Motor neuron (in vitro differentiated cells): Measurements from ENCODE around the gene GRID2. TPM values are rescaled to one million over a fixed set of nuclear protein-coding genes. Genes with fewer than 3 reads are reported as not detected.
A peak's percentile ranks its signal among the peaks of the same experiment; 100 is the strongest.

Experiments used
- ATAC-seq, 8 experiments: fragments of 200-7000 bp; cut with Tn5 transposase; replicated peaks in 6 of 8; 2 replicates each; pipeline ENCODE4 v1.8.0; 2021; ENCODE audit warnings: mild to moderate bottlenecking in 8 of 8, moderate library complexity in 8 of 8
- H3K27ac ChIP-seq, 2 donors: fragments of 250-450 bp; sonication (Bioruptor Pico); 2 replicates each; pipeline ENCODE4 v1.9.0; 2021; ENCODE audit warnings: antibody characterized with exemption in 2 of 2, mild to moderate bottlenecking in 2 of 2, moderate library complexity in 1 of 2
- H3K4me1 ChIP-seq, 2 donors: fragments of 250-450 bp; sonication (Bioruptor Pico); replicated peaks in 1 of 2; 2 replicates each; pipeline ENCODE4 v1.6.1; 2021; ENCODE audit warnings: antibody characterized with exemption in 2 of 2, mild to moderate bottlenecking in 2 of 2, moderate library complexity in 1 of 2
- H3K4me3 ChIP-seq, 5 donors: fragments of 250-450 bp; sonication (Bioruptor Pico); 2 replicates each; pipeline ENCODE4 v1.9.0; 2021; ENCODE audit warnings: antibody characterized with exemption in 5 of 5, mild to moderate bottlenecking in 5 of 5, moderate library complexity in 4 of 5
- WGBS, 10 experiments: fragments of 450-650 bp; shearing (Covaris generic); methylation state at CpG; one replicate each; pipeline ENCODE4 v1.0.0; 2022; 5-methylcytosine and 5-hydroxymethylcytosine counted together
- in situ Hi-C, 9 experiments: fragments of 400-800 bp; cut with MboI; loops; one replicate each; pipeline ENCODE4 v1.15.0; 2021; ENCODE audit warnings: low sequenced_read_pairs in 9 of 9, low pct_unique_long_range_greater_than_20kb in 2 of 9; ENCODE audit not compliant: unreplicated experiment in 9 of 9
- total RNA-seq, 8 experiments: library from RNA; unstranded; fragments of 300-600 nt; gene quantifications; 2 replicates each; pipeline versions ENCODE4 v1.2.3 to v1.2.4, GENCODE V29; 2022

The GRID2 gene
- total RNA-seq, 8 experiments from 2014 or later, result 0.15 to 11.7 (median 3.8) TPM

- in situ Hi-C loops, result no loop called here
- H3K27ac ChIP-seq, result no peak overlapping the region
- no peak for ATAC-seq
- peaks cover 0 to 5% of the 10 kb centered on the region in 2 donors for H3K4me1 ChIP-seq
- no peak overlapping the region for H3K4me3 ChIP-seq
- 0 to 100% (median 67%) methylated on average over 1 to 2 of the region's 2 CpGs; no CpG with 5 or more reads in 1 of the 10 experiments for WGBS, 10 experiments
Measured at GRCh38 chr4:92988301-92988700, 684.5 kb downstream of the GRID2 start.

DNA sequence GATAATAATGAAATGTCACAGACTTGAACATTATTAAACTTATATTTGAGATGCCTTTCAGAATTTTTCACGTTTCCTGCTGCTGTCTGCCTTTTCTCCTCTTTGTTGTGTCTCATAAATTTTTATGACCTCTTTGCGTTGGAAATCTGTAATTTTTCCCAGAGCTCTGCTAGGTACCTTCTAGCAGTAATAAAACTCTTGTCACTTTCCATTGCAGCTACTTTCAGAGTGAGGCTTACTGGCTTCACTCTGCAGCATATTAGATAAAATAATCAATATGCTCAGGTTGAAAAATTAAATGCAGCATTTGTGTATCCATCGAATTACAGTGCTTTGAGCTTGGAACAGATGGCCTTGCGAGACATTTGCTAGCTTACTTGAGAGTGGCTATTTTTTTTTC, 689.0 kb downstream of the GRID2 start:
- Histone ChIP-seq H3K4me1 (peaks cover 0 to 7% of the 10 kb centered on the region in 2 donors), H3K27ac (no peak overlapping the region), H3K4me3 (no peak overlapping the region)
- ATAC-seq, result peak in 2 of 8 experiments; percentile 25 to 65
- 0 to 73% (median 55%) methylated on average over 1 to 4 of the region's 4 CpGs for WGBS, 10 experiments
- in situ Hi-C loops, result no loop called here

DNA sequence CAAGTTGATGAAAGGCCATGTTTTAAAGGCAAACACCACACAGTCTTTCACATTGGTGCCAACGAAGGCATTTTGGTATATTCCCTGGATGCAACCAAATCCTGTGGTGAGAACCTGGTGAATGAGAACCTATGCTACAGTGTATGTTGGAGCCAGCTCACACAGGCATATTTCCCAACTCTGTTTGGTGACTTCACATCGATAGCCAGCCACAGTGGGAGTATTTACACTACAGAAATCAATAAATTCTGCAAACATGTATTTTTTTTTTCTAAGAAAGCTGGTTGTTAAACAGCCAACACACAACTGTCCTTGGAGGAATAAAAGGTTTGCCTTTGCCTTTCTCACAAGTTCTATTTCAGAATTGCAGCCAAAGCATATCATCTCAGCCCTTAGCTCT, 691.0 kb downstream of the GRID2 start:
- in situ Hi-C loops, result no loop called here
- H3K27ac ChIP-seq, result no peak overlapping the region
- H3K4me3 ChIP-seq, result no peak overlapping the region
- ATAC-seq, result no peak
- peaks cover 0 to 7% of the 10 kb centered on the region in 2 donors for H3K4me1 ChIP-seq
- WGBS, 10 experiments, result 0 to 100% (median 80%) methylated on average over 1 to 2 of the region's 2 CpGs; no CpG with 5 or more reads in 3 of the 10 experiments

DNA sequence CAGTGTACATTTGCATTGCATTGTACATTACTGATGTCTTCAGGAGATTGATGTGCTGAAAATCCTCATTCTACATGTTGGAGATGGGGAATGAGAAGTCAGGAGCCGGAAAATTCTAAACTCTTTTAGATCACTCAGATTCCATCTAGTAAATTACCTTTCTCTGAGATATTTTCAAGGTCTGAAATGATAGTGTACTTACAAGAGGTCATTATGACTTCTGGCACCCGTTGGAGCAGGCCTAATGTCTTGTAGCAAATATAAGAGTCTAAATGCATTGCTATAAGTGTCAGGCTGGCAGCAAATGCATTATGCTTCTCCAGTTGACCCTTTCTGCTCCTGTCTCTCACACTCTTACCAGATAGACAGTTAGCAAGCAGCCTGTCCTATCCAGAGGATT, 692.8 kb downstream of the GRID2 start:
- H3K4me3 ChIP-seq, result no peak overlapping the region
- H3K4me1 ChIP-seq, result peaks cover 0 to 7% of the 10 kb centered on the region in 2 donors
- WGBS, 10 experiments, result 0 to 100% (median 45%) methylated on average over 1 to 2 of the region's 2 CpGs; no CpG with 5 or more reads in 2 of the 10 experiments
- no peak overlapping the region for H3K27ac ChIP-seq
- in situ Hi-C loops, result no loop called here
- ATAC-seq, result no peak

- no peak for ATAC-seq
- H3K27ac ChIP-seq, result no peak overlapping the region
- H3K4me3 ChIP-seq, result no peak overlapping the region
- in situ Hi-C loops, result no loop called here
- no peaks in the 10 kb centered on the region for H3K4me1 ChIP-seq
Measured at GRCh38 chr4:93000910-93001309, 697.1 kb downstream of the GRID2 start.

GRCh38 chr4:93002240-93002639, 698.5 kb downstream of the GRID2 start:
- 22 to 100% (median 89%) methylated on average over 2 to 4 of the region's 4 CpGs; no CpG with 5 or more reads in 1 of the 10 experiments for WGBS, 10 experiments
- no peak overlapping the region for H3K27ac ChIP-seq
- no peaks in the 10 kb centered on the region for H3K4me1 ChIP-seq
- in situ Hi-C loops, result no loop called here
- H3K4me3 ChIP-seq, result no peak overlapping the region
- ATAC-seq, result no peak

DNA sequence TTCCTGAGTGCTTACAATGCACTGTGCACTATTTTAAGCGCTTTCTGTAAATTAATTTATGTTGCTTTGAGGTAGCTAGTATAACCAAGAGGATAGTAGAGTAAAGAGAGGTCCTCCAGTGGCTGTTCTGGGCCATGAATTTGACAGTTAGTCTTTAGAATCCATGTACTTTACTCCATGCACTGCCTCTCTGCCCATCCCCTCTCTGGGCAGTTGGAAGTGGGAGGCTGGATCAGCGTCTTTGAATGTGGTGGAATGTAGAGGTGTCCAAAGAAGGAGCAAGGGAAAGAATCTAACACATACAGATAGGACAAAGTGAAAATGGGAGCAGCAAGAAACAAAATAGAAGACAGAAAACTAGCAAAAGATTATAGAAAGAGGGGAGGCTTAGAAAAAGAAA, 712.6 kb downstream of the GRID2 start:
- no peaks in the 10 kb centered on the region for H3K4me1 ChIP-seq
- no peak overlapping the region for H3K4me3 ChIP-seq
- ATAC-seq, result no peak
- in situ Hi-C loops, result no loop called here
- 0 to 100% (median 84%) methylated on average over 1 to 2 of the region's 2 CpGs; no CpG with 5 or more reads in 1 of the 10 experiments for WGBS, 10 experiments
- H3K27ac ChIP-seq, result no peak overlapping the region

DNA sequence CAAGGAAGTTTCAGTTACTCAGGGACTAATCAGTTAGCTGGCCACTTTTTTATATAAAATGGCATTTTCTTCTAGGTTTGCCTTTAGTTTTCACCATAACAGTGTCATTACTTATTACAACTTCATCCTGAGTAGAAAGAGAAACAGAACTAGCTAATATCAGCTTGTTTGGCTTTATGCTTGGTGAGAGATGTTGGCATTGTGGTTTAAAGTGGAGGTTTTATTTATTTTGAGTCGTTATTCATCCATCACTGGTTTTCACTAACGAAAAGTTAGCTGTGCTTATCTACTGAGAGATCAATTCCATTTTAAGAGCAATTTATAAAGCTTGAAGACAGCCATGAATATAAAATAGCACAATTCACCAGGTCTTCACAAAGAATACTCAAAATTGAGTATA, 714.5 kb downstream of the GRID2 start:
- Histone ChIP-seq H3K4me3 (no peak overlapping the region), H3K27ac (no peak overlapping the region), H3K4me1 (no peaks in the 10 kb centered on the region)
- WGBS, 10 experiments, result 0 to 100% (median 54%) methylated on average over 1 to 2 of the region's 2 CpGs; no CpG with 5 or more reads in 1 of the 10 experiments
- ATAC-seq, result no peak
- in situ Hi-C loops, result no loop called here

DNA sequence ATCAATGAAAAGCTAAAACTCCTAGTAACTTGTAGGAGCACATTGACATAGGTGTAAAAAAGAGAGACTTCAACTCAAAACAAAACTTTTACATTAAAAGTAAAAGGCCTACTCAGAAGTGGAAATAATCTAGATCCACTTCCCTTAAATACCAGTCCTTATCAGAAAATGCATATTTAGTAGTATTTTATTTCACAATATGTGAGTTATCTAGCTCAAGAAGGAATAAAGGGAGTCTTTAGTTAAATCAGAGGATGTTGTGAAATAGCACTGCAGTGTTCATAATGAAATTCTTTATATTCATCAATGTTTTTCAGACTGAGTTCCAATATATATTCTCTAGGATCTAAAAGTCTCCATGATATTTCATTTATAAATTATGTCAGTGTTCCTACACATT, 715.0 kb downstream of the GRID2 start:
- H3K4me1 ChIP-seq, result no peaks in the 10 kb centered on the region
- in situ Hi-C loops, result no loop called here
- H3K4me3 ChIP-seq, result no peak overlapping the region
- ATAC-seq, result no peak
- no peak overlapping the region for H3K27ac ChIP-seq

DNA sequence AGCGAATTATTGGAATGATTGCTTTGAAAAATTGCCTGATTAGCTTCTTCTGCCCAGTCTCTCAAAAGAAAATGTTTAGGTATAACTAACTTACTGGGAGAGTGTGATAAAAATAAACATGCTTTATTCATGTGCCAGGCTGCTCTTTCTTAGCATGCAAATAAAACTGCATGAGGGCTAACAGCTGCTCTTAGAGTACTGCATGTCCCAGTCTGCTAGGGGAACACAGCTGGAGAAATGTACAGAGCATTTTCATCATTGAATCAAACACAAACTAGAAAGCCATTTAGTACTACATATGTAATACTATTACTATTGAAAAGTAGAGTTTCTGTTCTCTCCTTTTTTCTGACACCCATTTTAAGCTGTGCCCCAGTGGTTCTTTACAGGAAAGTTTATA, 726.0 kb downstream of the GRID2 start:
- peak in 2 of 8 experiments; percentile 25 to 64 for ATAC-seq
- Histone ChIP-seq H3K4me1 (no peaks in the 10 kb centered on the region), H3K4me3 (no peak overlapping the region), H3K27ac (no peak overlapping the region)
- 25 to 100% (median 74%) methylated on average over 1 of the region's 1 CpG; no CpG with 5 or more reads in 2 of the 10 experiments for WGBS, 10 experiments
- in situ Hi-C loops, result no loop called here

DNA sequence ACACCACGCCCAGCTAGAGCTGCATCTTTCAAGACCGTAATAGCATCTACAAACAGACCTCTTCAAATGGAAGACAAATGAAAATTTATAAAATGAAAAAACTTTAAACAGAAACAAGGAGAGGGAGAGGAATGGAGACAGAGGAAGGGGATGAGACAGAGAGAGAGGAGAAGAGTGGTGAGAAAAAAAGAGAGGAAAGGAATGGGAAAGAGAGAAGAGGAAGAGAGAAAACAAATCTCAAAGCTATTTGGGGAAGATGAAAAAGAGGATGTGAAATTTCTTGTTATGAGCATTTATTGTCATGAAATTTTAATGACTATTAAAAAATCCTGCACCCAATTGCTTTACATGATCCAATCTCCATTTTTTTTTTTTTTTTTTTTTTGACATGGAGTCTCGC, 726.9 kb downstream of the GRID2 start:
- in situ Hi-C loops, result no loop called here
- H3K4me3 ChIP-seq, result no peak overlapping the region
- no peak overlapping the region for H3K27ac ChIP-seq
- WGBS, 10 experiments, result 7 to 100% (median 87%) methylated on average over 1 to 3 of the region's 3 CpGs
- no peaks in the 10 kb centered on the region for H3K4me1 ChIP-seq
- no peak for ATAC-seq

- in situ Hi-C loops, result no loop called here
- 10 to 100% (median 83%) methylated on average over 1 to 2 of the region's 2 CpGs; no CpG with 5 or more reads in 3 of the 10 experiments for WGBS, 10 experiments
- Histone ChIP-seq H3K4me1 (no peaks in the 10 kb centered on the region), H3K27ac (no peak overlapping the region), H3K4me3 (no peak overlapping the region)
- ATAC-seq, result no peak
Measured at GRCh38 chr4:93031431-93032098, 727.8 kb downstream of the GRID2 start.

DNA sequence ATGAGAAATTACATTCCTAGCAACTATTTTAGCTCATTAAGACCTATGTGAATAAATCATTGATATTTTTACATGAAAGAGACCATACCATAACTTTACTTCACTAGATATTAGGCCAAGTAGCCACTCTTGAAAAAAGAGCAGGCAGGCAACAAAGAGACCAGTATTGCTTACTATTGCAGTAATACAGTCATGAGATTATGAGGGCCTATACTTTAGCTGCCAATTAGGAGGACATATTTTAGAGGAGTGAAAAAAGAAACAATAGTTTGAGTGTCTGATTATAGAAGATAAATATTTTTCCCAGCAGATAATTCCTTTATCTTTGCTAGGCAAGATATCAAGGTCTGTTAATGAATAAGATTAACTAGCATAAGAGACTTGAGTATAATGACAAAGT, 739.0 kb downstream of the GRID2 start:
- Histone ChIP-seq H3K4me3 (no peak overlapping the region), H3K27ac (no peak overlapping the region), H3K4me1 (peaks cover 0 to 7% of the 10 kb centered on the region in 2 donors)
- in situ Hi-C loops, result no loop called here
- no peak for ATAC-seq

GRCh38 chr4:93053140-93053539, 749.4 kb downstream of the GRID2 start:
- in situ Hi-C loops, result no loop called here
- no peak overlapping the region for H3K27ac ChIP-seq
- ATAC-seq, result no peak
- peaks cover 17 to 35% of the 10 kb centered on the region in 2 donors for H3K4me1 ChIP-seq
- no peak overlapping the region for H3K4me3 ChIP-seq
- WGBS, 10 experiments, result 20 to 100% (median 73%) methylated on average over 1 to 6 of the region's 6 CpGs; no CpG with 5 or more reads in 1 of the 10 experiments
